OCI-LY7 (cell line): ENCODE results near the gene INTS7.

Source experiments
- EZH2phosphoT487 ChIP-seq: fragments of 200-600 bp; sonication (generic); IDR thresholded peaks from 2 replicates; pipeline ENCODE4 v1.6.1; 2018; ENCODE audit warnings: low read depth, borderline replicate concordance, mild to moderate bottlenecking, mixed run types, antibody characterized with exemption, low read length, moderate library complexity, mixed read lengths
- TF ChIP-seq, protein P1 (sequence below): fragments of 200-600 bp; sonication (generic); conservative IDR thresholded peaks from 2 replicates; pipeline ENCODE4 v1.5.1; 2014; ENCODE audit warnings: mild to moderate bottlenecking, antibody characterized with exemption, low read length, moderate library complexity, mixed read lengths

DNA sequence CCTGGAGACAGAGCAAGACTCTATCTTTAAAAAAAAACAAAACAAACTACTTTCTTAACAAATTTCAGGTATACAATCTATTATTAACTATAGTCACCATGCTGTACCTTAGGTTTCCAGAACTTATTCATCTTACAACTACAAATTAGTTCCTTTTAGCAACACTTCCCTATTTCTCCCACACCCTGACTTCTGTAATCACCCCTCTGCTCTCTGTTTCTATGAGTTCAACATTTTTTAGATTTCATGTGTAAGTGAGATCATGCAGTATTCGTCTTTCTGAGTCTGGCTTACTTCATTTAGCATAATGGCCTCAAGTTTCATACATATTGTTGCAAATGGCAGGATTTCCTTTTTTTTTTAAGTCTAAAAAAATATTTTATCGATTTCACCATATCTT is 126.9 kb downstream of the INTS7 start:
- TF ChIP-seq, protein P1, sequence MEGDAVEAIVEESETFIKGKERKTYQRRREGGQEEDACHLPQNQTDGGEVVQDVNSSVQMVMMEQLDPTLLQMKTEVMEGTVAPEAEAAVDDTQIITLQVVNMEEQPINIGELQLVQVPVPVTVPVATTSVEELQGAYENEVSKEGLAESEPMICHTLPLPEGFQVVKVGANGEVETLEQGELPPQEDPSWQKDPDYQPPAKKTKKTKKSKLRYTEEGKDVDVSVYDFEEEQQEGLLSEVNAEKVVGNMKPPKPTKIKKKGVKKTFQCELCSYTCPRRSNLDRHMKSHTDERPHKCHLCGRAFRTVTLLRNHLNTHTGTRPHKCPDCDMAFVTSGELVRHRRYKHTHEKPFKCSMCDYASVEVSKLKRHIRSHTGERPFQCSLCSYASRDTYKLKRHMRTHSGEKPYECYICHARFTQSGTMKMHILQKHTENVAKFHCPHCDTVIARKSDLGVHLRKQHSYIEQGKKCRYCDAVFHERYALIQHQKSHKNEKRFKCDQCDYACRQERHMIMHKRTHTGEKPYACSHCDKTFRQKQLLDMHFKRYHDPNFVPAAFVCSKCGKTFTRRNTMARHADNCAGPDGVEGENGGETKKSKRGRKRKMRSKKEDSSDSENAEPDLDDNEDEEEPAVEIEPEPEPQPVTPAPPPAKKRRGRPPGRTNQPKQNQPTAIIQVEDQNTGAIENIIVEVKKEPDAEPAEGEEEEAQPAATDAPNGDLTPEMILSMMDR: no peak
- no peak for TF ChIP-seq EZH2phosphoT487
